ENCODE results near the gene PCCA.

DNA sequence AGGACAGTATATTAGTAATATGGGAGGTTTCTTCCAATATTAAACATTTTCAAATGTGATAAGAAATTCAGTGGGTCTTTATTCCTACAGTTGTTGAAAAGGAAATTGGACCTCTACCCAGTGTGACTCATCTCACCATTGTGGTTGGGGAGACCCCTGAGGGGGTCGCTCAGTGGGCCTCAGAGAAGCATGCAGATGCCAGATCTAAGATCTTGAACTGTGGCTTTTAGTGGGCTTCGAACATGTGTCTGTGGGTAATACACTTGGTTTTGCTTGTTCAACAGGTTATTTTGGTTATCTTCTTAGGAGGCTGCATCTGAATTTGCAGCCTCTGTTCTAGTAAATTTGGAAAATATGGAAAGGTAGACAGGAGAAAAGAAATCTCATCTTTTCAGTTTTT, 132.3 kb downstream of the PCCA start:
- TF ChIP-seq, protein P1, sequence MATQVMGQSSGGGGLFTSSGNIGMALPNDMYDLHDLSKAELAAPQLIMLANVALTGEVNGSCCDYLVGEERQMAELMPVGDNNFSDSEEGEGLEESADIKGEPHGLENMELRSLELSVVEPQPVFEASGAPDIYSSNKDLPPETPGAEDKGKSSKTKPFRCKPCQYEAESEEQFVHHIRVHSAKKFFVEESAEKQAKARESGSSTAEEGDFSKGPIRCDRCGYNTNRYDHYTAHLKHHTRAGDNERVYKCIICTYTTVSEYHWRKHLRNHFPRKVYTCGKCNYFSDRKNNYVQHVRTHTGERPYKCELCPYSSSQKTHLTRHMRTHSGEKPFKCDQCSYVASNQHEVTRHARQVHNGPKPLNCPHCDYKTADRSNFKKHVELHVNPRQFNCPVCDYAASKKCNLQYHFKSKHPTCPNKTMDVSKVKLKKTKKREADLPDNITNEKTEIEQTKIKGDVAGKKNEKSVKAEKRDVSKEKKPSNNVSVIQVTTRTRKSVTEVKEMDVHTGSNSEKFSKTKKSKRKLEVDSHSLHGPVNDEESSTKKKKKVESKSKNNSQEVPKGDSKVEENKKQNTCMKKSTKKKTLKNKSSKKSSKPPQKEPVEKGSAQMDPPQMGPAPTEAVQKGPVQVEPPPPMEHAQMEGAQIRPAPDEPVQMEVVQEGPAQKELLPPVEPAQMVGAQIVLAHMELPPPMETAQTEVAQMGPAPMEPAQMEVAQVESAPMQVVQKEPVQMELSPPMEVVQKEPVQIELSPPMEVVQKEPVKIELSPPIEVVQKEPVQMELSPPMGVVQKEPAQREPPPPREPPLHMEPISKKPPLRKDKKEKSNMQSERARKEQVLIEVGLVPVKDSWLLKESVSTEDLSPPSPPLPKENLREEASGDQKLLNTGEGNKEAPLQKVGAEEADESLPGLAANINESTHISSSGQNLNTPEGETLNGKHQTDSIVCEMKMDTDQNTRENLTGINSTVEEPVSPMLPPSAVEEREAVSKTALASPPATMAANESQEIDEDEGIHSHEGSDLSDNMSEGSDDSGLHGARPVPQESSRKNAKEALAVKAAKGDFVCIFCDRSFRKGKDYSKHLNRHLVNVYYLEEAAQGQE (IDR thresholded peaks at IDR 0.05; ENCODE audit: unreplicated experiment): no peak
- TF ChIP-seq, protein P2, sequence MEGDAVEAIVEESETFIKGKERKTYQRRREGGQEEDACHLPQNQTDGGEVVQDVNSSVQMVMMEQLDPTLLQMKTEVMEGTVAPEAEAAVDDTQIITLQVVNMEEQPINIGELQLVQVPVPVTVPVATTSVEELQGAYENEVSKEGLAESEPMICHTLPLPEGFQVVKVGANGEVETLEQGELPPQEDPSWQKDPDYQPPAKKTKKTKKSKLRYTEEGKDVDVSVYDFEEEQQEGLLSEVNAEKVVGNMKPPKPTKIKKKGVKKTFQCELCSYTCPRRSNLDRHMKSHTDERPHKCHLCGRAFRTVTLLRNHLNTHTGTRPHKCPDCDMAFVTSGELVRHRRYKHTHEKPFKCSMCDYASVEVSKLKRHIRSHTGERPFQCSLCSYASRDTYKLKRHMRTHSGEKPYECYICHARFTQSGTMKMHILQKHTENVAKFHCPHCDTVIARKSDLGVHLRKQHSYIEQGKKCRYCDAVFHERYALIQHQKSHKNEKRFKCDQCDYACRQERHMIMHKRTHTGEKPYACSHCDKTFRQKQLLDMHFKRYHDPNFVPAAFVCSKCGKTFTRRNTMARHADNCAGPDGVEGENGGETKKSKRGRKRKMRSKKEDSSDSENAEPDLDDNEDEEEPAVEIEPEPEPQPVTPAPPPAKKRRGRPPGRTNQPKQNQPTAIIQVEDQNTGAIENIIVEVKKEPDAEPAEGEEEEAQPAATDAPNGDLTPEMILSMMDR (conservative IDR thresholded peaks at IDR 0.05; ENCODE audit: low read depth in 2 of 2): no peak
- TF ChIP-seq EZH2 (IDR thresholded peaks at IDR 0.05; ENCODE audit: low read depth, unreplicated experiment): no peak
- no peak for TF ChIP-seq ZNF114 (CRISPR knock-in tag; IDR thresholded peaks at IDR 0.05)

All from GM23338 (cell line).